HG03159 (cell line): Measurements from ENCODE around the gene NNMT.

Experiments
- ATAC-seq: cut with Tn5 transposase; IDR thresholded peaks from one replicate; pipeline ENCODE4 v1.9.1; 2021; ENCODE audit warnings: mild to moderate bottlenecking, moderate library complexity; ENCODE audit not compliant: unreplicated experiment

NNMT gene

DNA sequence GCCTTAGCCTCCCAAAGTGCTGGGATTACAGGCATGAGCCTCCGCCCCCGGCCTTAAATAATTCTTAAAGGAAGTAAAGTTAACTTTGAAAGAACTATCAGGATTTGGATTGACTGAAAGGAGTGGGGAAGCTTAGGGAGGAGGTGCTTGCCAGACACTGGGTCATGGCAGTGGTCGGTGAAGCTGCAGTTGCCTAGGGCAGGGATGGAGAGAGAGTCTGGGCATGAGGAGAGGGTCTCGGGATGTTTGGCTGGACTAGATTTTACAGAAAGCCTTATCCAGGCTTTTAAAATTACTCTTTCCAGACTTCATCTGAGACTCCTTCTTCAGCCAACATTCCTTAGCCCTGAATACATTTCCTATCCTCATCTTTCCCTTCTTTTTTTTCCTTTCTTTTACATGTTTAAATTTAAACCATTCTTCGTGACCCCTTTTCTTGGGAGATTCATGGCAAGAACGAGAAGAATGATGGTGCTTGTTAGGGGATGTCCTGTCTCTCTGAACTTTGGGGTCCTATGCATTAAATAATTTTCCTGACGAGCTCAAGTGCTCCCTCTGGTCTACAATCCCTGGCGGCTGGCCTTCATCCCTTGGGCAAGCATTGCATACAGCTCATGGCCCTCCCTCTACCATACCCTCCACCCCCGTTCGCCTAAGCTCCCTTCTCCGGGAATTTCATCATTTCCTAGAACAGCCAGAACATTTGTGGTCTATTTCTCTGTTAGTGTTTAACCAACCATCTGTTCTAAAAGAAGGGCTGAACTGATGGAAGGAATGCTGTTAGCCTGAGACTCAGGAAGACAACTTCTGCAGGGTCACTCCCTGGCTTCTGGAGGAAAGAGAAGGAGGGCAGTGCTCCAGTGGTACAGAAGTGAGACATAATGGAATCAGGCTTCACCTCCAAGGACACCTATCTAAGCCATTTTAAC, at the start of gene NNMT:
NNMT (plus strand) TSS at position 724 of the 929 bp plus-strand sequence; CDS start at position 882, 158 bp downstream.
- no peak for ATAC-seq

DNA sequence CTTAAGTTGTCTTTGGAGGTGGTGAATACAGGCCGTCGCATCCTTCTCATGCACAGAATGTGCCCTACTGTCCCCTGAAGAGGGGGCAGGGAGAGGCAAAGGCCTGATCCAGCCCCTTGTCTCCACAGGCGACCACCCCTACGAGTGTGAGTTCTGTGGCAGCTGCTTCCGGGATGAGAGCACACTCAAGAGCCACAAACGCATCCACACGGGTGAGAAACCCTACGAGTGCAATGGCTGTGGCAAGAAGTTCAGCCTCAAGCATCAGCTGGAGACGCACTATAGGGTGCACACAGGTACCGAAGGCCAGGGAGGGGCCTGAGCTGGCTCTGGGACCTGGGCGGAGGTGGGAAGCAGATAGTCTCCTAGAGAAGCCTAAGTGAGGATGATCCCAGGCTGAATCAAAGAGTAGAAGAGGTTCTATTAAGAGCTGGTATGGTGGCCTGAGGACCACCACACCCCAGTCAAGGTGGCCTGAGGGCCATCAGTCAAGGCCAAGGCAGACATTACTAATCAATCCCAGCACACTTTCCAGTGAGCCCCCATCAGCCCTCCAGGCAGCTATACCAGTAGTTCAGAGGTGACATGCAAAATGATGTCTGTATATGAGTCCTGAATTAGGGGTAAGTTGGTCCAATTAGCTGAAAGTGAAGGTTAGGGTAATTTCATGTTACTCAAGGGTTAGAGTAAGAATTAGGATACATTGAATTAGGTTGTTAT, 49.0 kb upstream of the NNMT start:
- no peak for ATAC-seq

DNA sequence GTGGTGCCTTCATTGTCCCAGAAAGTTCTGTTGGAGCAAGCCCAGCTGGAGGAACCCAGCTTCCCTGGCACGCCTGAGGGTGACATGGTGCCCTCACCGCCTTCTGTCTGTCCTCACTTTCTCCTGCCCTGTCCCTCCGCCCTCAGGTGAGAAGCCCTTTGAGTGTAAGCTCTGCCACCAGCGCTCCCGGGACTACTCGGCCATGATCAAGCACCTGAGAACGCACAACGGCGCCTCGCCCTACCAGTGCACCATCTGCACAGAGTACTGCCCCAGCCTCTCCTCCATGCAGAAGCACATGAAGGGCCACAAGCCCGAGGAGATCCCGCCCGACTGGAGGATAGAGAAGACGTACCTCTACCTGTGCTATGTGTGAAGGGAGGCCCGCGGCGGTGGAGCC, 46.0 kb upstream of the NNMT start:
- no peak for ATAC-seq

DNA sequence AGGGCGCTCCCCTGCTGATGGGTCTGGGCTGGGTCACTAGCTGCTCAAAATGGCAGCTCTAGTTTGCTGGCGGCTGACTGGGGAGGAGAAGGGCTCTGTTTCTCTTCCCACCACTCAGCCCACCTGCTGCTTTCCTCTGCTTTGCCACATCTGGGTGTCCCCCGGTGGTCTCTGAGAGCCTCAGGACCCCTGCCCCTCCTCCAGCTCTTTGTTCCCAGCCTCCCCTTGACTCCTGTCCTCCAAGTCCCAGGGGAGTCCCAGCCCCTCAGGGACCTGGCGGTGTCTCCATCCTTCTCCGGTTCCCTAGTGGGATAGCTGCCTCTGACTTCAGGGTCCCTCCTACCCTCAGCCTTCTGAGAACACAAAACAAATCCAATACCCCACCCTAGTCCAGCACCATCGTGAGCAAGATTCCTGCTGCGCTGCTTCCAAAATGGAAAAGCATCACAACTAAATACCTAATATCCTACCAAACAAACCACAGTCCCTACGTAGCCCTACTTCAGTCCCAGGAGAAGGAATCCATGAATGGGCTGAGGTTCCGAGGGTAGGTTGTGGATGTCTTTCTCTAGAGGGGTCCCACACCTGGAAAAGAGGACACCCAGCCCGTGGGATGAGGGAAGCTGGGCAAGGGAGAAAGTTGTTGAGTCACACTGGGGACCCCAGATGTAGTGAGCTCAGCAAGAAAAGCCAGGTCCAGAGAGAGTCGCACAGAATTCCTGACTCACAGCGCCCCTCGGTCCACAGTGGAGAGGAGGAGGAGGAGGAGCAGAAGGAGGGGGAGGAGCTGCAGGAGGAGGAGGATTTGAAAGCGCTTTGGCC, 45.0 kb upstream of the NNMT start:
- ATAC-seq: no peak

DNA sequence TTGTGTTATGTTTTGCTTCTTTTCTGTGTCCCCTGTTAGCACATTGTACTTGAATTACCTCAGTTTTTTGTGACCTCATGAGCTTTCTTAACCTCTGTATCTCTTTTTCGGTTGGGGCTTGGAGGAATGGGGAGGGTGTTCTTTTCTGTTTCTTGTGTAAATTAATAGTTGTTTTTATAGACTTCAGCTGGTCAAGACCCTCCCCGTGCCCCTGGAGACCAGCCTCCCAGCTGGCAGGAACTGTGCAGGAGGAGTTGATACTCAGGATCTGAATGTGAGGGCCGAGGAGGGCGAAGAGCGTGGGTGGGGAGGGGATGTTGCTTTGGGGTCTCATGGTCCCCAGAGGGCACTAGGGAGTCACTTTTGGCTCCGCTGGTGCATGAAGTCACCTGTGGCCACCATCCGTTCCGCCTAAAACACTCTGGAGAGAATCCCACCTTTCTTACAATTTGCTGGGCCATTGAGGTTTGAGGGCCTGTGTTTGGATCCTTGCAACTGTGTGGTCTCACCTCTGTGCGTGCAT, 44.3 kb upstream of the NNMT start:
- ATAC-seq: no peak

DNA sequence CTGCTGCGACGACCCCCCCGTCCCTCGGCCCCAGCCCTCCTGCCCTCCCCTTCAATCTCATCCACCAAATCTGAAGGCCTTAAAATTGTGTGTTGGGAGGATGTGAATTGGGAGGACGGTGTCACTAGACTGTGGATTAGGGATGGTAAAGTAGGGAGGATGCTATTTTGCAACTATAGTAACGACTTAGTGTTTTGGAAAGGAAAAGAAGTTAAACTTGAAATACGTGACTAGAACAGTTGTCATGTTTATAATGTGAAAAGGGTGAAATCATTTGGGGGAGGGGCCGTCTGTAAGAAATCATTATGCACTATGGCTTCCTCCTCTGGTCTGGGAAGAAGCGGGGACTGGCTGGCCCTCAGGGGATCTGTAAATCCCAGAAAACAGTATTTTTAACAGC, 43.4 kb upstream of the NNMT start:
- ATAC-seq: no peak

DNA sequence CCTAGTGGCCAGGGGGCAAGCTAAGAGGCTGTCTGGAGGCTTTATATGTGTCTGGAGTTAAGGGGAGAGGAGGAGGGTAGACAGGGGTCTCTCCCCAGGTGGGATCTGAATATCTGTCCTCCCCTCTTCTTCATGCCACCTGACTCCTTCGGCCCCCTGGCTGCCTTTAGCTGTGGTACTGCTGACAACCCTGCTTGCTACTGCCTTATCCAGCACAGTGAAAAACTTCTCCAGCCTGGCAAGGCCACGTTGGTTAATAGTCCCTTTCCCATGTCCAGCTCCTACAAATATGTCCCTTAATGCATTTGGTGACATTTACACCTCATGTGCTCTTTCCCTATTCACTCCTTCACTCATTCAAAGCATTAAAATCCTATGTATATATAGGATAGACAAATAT, 42.4 kb upstream of the NNMT start:
- ATAC-seq: no peak

DNA sequence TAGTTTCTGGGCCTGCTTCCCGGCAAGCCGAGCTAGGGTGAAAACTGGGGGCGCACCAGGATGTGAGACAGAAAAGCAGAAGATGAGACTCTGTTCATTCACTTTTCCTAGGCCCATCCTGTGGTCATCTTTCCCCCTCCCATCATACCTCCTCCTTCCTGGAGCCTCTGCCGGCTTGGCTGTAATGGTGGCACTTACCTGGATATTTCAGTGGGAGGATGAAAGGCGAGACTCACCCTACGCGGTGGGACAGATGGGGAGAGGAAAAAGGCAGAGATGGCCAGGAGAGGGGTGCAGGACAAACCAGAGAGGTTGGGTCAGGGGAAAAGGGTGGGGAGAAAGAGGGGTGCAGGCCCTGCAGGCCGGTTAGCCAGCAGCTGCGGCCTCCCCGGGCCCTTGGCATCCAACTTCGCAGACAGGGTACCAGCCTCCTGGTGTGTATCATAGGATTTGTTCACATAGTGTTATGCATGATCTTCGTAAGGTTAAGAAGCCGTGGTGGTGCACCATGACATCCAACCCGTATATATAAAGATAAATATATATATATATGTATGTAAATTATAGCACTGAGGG, 41.5 kb upstream of the NNMT start:
- no peak for ATAC-seq

DNA sequence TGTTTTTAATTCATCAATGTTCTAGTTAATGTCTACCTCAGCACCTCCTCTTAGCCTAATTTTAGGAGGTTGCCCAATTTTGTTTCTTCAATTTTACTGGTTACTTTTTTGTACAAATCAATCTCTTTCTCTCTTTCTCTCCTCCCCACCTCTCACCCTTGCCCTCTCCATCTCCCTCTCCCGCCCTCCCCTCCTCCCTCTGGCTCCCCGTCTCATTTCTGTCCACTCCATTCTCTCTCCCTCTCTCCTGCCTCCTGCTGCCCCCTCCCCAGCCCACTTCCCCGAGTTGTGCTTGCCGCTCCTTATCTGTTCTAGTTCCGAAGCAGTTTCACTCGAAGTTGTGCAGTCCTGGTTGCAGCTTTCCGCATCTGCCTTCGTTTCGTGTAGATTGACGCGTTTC, 40.9 kb upstream of the NNMT start:
- ATAC-seq: no peak

DNA sequence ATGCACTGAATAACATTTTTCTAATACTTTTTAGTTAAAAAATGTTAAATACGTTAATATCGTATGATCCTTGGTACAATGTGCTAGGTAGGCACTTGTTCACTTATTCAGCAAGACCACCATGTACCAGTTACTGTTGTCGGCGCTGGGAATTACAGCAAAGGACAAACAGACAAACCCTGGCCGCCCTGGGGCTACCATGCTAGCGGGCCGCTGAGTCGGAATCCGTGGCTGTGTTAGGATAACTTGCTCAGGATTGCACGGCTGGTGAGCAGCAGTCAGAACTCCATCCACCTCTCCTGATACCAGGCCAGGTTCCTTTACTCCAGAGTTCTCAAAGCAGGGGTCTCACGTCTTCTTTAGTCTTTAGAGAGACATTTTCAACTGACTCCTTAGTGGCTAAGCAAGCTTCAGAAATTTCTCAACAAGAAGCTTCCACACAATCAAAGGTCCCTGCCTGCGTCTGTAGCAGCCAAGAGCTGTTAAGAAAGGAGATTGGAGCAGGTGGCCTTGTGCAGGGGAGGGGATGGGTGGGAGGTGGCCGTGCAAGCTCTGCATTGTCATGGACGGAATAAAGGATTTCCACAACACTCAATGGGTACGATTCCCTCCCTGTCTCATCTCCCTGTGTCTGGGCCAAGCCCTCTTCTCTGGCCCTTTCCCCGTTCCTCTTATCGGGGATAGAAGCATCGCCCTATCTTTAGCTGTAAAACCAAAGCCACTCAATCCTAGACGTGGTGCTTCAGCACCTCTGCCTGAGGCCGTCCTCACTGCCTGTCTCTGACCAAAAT, 39.8 kb upstream of the NNMT start:
- no peak for ATAC-seq

DNA sequence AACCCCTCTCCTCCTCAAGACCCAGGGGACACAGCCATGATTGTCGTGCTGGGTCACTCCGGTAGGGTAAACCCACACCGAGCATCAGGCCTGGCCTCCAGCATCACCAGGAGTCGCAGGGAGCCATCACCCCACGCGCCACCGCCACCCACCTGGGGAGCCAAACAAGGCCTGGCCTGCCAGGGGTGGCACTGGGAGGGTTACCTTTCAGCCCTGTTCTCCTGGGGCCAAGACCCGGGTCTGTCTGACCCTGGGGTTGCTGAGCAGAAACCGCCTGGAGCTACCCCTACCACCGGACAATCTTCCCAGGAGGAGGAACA, 39.3 kb upstream of the NNMT start:
- ATAC-seq: no peak

DNA sequence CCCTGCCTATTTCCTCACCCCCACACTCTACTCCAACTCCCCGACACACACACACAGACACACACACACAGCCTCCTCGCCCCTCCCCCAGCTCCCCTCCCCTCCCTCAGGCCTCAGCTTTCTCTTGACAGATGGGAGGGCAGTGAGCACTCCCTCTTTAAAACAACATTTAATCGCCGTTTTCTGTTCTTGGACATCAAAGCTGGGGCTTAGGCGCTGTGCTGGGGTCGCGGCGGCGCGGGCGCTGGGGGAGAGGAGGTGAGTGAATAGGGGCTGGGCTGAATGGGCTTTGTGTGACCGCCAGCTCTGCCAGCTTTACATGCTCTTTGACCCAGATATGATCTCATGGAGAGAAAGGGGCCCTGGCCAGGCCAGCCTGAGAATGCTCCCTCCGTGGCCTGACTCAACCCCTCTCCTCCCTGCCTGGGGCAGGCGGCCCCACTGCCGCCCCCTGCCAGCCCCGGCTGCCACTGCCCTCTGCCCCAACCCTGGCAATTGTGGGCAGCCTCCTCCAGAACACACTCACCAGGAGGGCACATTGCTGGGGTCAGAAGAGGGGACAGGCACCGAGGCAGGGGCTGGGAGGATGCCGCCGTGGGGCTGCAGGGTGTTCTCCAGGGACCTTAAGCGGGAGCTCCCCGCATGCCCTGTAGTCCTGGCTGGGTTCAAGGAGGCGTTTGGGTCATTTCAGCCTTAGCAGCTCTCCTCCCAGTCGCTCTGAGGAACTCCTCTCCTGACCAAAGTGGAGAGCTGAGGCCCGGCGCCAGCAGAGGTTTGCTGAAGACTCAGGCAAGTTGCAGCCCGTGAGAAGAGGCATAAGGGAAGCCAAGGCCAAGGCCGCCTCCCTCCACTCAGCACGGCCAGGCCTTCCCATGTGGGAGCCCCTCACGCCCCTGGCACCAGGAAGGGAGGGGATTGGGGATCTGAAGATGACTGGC, 38.3 kb upstream of the NNMT start:
- no peak for ATAC-seq

DNA sequence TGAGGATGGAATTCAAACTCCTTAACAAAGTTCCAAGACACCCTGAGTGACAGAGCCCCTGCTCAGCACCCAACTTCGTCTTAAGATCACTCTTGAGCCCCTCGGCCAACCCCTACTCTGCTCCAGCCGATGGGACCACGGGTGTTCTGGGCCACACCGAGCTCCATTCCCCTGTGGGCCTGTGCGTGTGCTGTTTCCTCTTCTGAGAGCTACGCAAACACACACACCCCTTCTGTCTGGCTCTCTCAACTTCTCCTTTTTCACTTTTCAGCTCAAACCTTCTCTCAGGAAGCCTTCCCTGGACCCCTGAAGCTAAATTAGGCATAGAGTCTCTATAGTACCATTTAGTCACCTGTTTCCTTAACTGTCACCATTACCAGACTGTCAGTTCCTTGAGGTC, 37.5 kb upstream of the NNMT start:
- no peak for ATAC-seq

DNA sequence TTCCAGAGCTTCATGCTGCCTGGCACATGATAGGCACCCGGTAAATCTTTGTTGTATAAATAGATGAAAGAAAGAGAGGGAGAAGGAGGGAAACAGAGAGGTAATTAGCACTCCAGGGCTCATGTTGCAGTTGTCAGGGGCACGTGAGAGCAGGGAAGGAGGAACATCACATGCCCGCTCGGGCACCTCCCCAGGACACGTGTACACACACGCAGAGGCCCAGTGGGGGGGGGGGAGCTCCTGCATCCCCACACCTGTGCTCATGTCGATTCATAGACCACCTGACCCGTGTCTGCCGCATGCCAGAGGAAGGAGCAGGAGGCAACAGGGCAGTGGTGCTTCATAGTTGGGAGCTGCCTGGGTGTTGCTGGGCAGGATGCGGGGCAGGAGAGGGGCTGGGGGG, 37.1 kb upstream of the NNMT start:
- no peak for ATAC-seq

DNA sequence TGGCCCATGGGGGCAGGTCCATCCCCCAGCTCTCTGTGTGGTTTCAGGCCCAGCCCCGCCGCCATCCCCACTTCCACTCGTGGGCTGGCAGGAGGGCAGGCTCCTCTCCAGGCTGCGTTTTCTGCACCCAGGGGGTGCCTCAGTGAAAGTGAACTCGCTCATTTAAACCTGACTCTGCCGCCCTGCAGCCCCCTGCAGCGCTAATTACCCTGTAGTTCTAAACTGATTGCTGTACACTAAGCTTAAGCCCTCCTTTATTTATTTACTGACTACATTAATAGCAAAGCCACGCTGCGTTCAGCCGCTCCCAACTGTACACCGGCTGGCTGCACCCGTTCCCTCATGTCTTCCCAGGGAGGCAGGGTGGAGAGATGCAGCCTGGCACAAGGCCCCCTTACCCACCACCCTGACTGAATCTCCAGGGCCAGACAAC, 36.6 kb upstream of the NNMT start:
- no peak for ATAC-seq

DNA sequence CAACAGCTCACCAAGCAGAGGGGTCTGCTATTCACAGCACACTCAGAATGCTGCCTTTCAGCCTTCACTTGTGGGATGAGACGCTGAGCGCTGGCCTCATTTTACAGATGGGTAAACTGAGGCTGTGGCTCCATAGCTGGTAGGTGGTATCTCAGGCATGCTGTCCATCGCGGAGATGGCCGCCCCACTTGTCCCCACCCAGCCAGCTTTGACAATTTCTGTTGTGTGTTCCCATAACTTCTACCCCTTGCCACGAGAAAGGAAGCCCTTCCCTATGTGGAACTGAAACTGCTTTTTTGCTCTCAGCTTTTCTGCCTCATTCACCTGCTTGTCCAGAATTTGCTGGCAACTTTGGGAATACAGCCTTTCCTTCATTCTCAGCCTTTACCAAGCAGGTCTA, 36.1 kb upstream of the NNMT start:
- ATAC-seq: no peak

DNA sequence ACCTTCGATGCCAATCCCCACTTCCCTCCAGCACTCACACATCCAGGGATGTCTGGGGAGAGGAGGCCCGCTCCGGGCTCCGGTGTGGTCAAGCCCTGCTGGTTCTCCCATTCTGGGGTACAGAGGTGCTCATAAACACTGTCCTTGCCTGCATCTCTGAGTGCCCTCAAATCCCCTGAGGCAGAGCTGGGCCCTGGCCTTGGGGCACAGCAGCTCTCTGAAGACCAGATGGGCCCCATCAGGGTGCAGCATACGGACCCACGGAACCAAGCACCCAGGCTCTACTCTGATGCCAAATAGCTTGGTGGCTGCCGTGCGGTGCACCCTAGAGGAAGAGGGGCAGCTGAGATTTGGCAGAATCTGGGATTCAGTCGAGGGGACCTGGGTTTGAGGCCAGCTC, 35.7 kb upstream of the NNMT start:
- no peak for ATAC-seq

DNA sequence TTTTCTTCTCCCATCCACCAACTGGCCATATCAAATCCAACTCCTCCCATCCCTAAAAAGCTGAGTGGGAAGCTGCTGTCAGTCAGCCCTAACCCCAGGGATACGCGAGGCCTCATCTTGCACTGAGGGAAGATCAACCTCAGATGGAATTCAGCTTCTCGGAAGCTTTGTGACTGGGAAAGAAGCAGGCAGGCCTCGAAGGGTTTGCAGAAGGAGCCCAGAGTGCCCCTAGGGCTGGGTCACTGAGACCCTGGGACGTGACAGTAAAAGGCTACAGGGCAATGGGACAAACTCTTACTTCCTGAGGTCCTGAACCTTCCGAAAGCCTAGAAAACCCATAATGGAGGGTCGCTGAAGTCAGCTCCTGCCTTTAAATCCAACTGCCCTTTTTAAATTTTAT, 34.4 kb upstream of the NNMT start:
- no peak for ATAC-seq
